ENCODE measurements around the gene CYP2D6.
"Not testable (repeated sequence)": the region's sequence is repeated elsewhere in the genome, so short reads cannot be mapped to it uniquely, and the experiment has no call there.

Gene CYP2D6

DNA sequence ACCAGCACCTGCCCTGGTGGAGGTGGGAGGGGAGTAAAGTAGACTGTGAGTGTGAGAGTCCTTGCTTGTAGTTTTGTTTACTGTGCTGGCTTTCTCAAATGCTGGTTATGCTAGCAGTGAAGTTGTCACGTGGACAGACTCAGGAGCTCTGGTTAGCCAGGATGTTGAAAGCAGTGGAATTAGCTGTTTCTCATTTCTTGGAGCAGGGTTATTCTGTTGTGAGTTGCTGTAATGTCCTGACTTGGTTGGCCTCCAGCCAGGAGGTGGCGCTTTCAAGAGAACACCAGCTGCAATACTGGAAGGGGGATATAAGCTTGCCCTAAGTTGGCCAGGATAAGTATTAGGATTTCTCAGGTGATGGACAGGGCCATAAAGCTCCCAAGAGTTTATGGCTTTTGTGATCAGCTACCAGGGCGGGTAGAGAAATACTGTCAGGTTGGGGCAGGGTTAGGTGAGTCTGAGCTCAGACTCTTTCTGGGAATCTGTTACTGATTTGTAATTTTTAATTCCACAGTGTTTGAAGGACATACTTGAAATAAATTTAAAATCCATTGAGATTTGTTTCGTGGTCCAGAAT, 13.7 kb downstream of the CYP2D6 start:
- TF ChIP-seq, protein P1, sequence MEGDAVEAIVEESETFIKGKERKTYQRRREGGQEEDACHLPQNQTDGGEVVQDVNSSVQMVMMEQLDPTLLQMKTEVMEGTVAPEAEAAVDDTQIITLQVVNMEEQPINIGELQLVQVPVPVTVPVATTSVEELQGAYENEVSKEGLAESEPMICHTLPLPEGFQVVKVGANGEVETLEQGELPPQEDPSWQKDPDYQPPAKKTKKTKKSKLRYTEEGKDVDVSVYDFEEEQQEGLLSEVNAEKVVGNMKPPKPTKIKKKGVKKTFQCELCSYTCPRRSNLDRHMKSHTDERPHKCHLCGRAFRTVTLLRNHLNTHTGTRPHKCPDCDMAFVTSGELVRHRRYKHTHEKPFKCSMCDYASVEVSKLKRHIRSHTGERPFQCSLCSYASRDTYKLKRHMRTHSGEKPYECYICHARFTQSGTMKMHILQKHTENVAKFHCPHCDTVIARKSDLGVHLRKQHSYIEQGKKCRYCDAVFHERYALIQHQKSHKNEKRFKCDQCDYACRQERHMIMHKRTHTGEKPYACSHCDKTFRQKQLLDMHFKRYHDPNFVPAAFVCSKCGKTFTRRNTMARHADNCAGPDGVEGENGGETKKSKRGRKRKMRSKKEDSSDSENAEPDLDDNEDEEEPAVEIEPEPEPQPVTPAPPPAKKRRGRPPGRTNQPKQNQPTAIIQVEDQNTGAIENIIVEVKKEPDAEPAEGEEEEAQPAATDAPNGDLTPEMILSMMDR (IDR thresholded peaks at IDR 0.05; ENCODE audit: low read depth, low read length): no peak
- no peak for DNase-seq (ENCODE audit: extremely low read depth, low read depth)

DNA sequence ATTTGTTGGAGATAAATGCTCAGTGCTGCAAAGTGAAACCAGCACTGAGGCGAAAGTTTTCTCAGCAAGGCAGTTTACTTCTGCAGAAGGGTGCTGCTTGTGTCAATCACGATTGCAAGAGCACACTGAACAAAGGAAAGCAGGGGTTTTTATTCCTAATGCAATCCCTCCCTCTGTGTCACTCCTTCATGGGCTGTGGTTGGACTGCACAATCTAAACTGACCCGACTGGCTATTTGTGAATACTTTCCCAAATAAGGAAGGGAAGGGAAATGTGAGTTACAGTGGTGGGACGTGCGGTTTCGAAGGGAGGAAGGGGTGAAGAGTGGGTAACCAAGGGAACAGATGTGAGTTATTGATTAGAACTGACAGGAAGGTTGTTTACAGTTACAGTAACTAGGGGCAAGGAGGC, 15.2 kb downstream of the CYP2D6 start:
- not testable (repeated sequence) for DNase-seq (ENCODE audit: extremely low read depth, low read depth)

DNA sequence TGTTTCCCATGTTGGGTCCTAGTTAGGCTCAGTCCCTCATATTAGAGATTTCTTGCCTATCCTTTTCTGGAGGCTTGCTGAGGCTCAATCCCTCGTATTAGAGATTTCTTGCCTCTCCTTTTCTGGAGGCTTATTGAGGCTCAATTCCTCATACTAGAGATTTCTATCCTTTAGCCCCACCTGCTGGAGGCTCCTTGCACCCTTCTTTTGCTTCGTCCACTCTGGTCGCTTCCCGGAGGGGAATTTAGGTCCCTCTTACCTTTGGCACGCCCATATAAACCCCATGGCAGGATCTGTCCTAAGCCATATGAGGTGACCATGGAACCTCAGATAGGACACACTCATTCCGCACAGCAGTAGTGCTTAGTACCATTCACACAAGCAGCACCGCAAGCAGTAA, 15.9 kb downstream of the CYP2D6 start:
- TF ChIP-seq, protein P1 (IDR thresholded peaks at IDR 0.05; ENCODE audit: low read depth, low read length): peak; percentile 24; the same call in 1 of the 2 replicates
- DNase-seq (ENCODE audit: extremely low read depth, low read depth): no peak

DNA sequence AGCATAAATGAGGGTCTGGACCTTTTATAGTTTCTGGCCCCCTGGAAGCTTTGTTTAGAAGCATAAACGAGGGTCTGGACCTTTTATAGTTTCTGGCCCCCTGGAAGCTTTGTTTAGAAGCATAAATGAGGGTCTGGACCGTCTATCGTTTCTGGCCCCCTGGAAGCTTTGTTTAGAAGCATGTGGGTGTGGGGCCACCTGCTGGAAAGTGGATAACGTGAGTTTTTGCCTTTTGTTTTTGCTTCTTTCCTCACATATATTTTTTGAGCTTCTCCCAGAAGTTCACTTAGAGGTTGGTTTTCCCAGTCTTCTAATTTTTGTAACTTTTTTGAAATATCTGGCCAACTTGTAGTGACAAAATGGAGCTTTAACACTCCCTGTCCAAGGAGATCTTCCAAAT, 17.8 kb downstream of the CYP2D6 start:
- not testable (repeated sequence) for DNase-seq (ENCODE audit: extremely low read depth, low read depth)

DNA sequence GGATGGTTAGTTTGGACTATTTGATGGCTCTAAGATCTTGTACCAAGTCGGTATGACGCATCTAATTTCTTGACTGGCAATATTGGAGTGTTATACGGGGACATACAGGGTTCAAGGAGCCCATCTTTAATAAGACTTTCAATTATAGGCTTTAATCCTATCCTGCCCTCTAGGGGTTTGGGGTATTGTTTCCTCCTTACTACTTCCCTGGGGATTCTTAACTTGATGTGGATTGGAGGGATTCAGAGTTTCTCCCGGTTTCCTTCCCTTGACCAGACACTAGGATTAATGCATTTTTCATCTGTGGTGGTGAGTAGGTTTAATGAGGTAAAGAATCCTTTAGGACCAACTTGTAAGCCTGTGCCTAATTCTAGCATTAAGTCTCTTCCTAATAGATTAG, 18.8 kb downstream of the CYP2D6 start:
- no peak for DNase-seq (ENCODE audit: extremely low read depth, low read depth)

DNA sequence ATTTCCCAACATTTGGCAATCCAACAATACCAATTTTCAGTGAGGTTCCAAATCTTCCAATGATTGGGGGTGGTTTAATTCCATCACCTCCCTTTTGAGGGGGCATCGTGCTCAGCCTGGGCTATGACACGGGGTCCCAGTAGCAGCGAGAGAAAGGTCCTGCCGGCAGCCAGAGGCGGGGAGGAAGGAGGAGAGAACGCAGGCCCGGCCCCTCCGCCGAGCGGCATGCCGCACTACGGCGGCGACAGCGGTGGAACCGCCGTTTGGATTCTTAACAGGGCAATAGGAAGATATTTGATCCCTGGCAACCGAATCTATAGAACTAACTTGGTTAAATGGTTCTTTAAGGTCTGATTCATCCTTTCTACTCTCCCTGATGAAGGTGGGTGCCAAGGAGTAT, 21.8 kb downstream of the CYP2D6 start:
- DNase-seq (ENCODE audit: extremely low read depth, low read depth): no peak
- TF ChIP-seq, protein P1 (IDR thresholded peaks at IDR 0.05; ENCODE audit: low read depth, low read length): no peak

More for the DNA sequence above, 18.8 kb downstream of the CYP2D6 start:
- TF ChIP-seq, protein P1 (IDR thresholded peaks at IDR 0.05; ENCODE audit: low read depth, low read length): no peak

DNA sequence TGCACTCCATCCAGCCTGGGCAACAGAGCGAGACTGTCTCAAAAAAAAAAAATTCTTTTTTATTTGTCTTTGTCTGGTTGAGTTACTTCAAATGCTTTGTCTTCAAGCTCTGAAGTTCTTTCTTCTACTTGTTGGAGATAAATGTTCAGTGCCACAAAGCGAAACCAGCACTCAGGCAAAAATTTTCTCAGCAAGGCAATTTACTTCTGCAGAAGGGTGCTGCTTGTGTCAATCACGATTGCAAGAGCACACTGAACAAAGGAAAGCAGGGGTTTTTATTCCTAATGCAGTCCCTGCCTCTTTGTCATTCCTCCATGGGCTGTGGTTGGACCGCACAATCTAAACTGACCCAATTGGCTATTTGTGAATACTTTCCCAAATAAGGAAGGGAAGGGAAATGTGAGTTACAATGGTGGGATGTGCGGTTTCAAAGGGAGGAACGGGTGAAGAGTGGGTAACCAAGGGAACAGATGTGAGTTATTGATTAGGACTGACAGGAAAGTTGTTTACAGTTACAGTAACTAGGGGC, 26.2 kb downstream of the CYP2D6 start:
- DNase-seq (ENCODE audit: extremely low read depth, low read depth): not testable (repeated sequence)

DNA sequence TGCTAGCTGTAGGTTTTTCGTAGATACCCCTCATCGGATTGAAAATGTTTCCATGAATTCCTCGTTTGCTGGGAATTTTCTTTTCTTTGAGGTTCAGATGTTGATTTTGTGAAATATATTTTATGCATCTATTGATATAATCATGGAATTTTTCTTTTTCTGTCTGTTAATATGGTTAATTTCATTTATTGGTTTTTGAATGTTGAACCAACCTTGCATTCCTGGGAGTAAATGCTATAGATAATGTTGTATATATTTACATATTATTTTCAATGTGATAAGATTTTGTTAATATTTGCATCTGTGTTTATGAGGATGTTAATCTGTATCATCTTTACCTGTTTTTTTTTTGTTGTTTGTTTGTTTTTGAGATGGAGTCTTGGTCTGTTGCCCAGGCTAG, 29.4 kb downstream of the CYP2D6 start:
- DNase-seq (ENCODE audit: extremely low read depth, low read depth): no peak
- TF ChIP-seq, protein P1 (IDR thresholded peaks at IDR 0.05; ENCODE audit: low read depth, low read length): no peak

DNA sequence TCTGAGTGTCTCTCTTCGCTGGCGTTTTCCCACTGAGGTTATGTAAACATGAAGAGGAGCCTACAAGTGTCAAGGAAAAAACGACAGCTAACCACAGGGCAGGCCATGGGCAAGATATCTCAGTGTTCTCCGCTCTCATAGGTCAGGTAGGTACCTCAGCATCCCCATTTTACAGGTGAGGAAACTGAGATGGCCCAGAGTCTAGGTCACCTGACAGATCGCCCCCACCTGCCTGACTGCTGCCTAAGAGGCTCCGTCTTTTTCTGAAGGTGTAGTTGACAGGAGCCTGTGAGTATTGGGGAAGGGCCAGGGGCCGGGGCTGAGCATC, 39.2 kb downstream of the CYP2D6 start:
- DNase-seq (ENCODE audit: extremely low read depth, low read depth): no peak
- TF ChIP-seq, protein P1 (IDR thresholded peaks at IDR 0.05; ENCODE audit: low read depth, low read length): no peak
